Measurements from ENCODE around the gene ENG.

DNA sequence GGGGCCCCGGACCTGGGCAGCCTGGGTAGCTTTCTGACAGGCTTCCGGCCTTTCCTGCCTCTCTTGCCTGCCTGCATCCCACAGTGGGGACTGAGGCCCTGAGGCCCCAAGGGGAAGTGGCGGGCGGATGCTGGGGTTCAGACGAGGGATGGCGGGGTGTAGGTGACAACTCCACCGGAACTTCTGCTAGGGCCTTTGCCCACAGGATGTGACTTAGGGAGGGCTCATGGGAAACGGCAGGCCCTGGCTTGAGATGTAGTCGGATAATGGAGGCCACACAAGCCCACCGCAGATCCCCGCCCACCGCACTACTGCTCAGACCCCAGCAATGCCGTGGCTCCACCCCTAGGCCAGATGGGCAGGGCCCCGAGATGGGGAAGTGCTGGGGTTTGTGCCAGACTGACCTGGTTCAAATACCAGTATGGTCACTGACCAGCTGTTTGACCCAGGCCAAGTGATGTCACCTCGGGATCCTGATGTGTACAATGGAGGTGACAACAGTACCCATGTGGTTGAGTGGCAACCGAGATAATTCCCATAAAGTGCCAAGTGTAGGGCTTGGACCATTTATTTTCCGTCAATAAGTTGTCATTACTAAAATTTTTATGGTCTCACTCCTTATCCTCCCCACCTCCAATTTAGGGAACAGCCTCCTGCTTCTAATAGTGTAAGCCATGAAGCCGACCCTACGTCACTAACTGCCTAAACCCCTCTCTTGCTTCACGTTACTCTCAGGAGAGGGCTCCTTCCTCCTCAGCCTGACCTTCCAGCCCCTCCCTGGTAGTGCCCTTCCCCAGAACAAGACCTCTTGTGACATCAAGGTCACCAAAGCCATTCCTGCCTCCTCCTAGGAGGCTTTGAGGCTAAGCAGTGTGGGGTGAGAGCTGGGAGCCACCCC is 71.1 kb downstream of the ENG start:
- TF ChIP-seq, protein P1, sequence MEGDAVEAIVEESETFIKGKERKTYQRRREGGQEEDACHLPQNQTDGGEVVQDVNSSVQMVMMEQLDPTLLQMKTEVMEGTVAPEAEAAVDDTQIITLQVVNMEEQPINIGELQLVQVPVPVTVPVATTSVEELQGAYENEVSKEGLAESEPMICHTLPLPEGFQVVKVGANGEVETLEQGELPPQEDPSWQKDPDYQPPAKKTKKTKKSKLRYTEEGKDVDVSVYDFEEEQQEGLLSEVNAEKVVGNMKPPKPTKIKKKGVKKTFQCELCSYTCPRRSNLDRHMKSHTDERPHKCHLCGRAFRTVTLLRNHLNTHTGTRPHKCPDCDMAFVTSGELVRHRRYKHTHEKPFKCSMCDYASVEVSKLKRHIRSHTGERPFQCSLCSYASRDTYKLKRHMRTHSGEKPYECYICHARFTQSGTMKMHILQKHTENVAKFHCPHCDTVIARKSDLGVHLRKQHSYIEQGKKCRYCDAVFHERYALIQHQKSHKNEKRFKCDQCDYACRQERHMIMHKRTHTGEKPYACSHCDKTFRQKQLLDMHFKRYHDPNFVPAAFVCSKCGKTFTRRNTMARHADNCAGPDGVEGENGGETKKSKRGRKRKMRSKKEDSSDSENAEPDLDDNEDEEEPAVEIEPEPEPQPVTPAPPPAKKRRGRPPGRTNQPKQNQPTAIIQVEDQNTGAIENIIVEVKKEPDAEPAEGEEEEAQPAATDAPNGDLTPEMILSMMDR (conservative IDR thresholded peaks at IDR 0.05 in 1 of 2, IDR thresholded peaks at IDR 0.05 in 1 of 2; ENCODE audit: extremely low read depth in 1 of 2, insufficient read depth in 1 of 2, low read depth in 1 of 2, low read length in 2 of 2), result no peak
- no peak for TF ChIP-seq EZH2 (IDR thresholded peaks at IDR 0.05; ENCODE audit: borderline replicate concordance, low read length)
